Left ventricle myocardium superior (tissue), 1 donor: ENCODE data around the gene SYNPO. TPM values are rescaled to one million over a fixed set of nuclear protein-coding genes. Genes with fewer than 3 reads are reported as not detected.
A peak's percentile ranks its signal among the peaks of the same experiment; 100 is the strongest.

ENCODE experiments used
- ATAC-seq: fragments of 200-7000 bp; cut with Tn5 transposase; one replicate; pipeline ENCODE4 v1.9.1; 2020; ENCODE audit warnings: mild to moderate bottlenecking, moderate library complexity
- DNase-seq: peaks from one replicate; pipeline ENCODE4 v3.0.0-alpha.2; 2020
- intact Hi-C: fragments of 100-400 bp; cut with micrococcal nuclease; formaldehyde crosslinking; loops from one replicate; pipeline ENCODE4 v1.11.0; 2022
- total RNA-seq: library from RNA; stranded (reverse); fragmentation: NEBNext Ultra II Directional; extraction: Animal tissue kit (Norgen Biotek cat#: 25700); gene quantifications from one replicate; pipeline ENCODE4 v1.2.1, GENCODE V29; 2021
- donor health status: DM: no; HTN: yes; CAD: no; lungs with severe emphysema.

SYNPO gene
- total RNA-seq, 1 donor from 2014 or later = 675 TPM

GRCh38 chr5:150623152-150623877 lies 17.1 kb upstream of the SYNPO start:
- ATAC-seq = no peak
- intact Hi-C loops = no loop called here
- DNase-seq = no peak

GRCh38 chr5:150623878-150624216 lies 16.6 kb upstream of the SYNPO start:
- DNase-seq (no peak), ATAC-seq (no peak)
- intact Hi-C loops = no loop called here

- ATAC-seq (peak; percentile 34), DNase-seq (peak; percentile 69)
- intact Hi-C loops = no loop called here
Observed at GRCh38 chr5:150624334-150625163, 15.9 kb upstream of the SYNPO start.

GRCh38 chr5:150625164-150625535 lies 15.3 kb upstream of the SYNPO start:
- peak; percentile 61 for ATAC-seq
- DNase-seq = peak; percentile 80
- intact Hi-C loops = no loop called here

GRCh38 chr5:150625831-150626746 lies 14.4 kb upstream of the SYNPO start:
- DNase-seq = no peak
- peak; percentile 2 for ATAC-seq
- intact Hi-C loops = no loop called here

- intact Hi-C loops = no loop called here
- ATAC-seq (peak; percentile 21), DNase-seq (peak; percentile 64)
Observed at GRCh38 chr5:150626853-150627276, 13.6 kb upstream of the SYNPO start.

GRCh38 chr5:150627731-150628545 lies 12.5 kb upstream of the SYNPO start:
- DNase-seq = no peak
- no peak for ATAC-seq
- intact Hi-C loops = no loop called here

GRCh38 chr5:150628936-150629485 lies 11.4 kb upstream of the SYNPO start:
- DNase-seq = no peak
- no peak for ATAC-seq

GRCh38 chr5:150630016-150630415 lies 10.4 kb upstream of the SYNPO start:
- ATAC-seq (no peak), DNase-seq (peak; percentile 61)
- intact Hi-C loops = no loop called here

More at GRCh38 chr5:150628936-150629485, 11.4 kb upstream of the SYNPO start:
- intact Hi-C loops = no loop called here

- DNase-seq (peak; percentile 90), ATAC-seq (peak; percentile 80)
- intact Hi-C loops = no loop called here
Observed at GRCh38 chr5:150630461-150631325, 9.8 kb upstream of the SYNPO start.

GRCh38 chr5:150631326-150631701 lies 9.1 kb upstream of the SYNPO start:
- no peak for ATAC-seq
- DNase-seq = no peak
- intact Hi-C loops = no loop called here

GRCh38 chr5:150632305-150633160 lies 7.9 kb upstream of the SYNPO start:
- no peak for DNase-seq
- ATAC-seq = peak; percentile 58
- intact Hi-C loops = no loop called here

GRCh38 chr5:150633429-150633828 lies 7.0 kb upstream of the SYNPO start:
- DNase-seq = no peak
- intact Hi-C loops = no loop called here
- ATAC-seq = no peak

GRCh38 chr5:150636391-150637244 lies 3.8 kb upstream of the SYNPO start:
- DNase-seq (peak; percentile 78), ATAC-seq (no peak)
- intact Hi-C loops = no loop called here

GRCh38 chr5:150637245-150638052 lies 3.0 kb upstream of the SYNPO start:
- DNase-seq = no peak
- ATAC-seq = no peak
- intact Hi-C loops = no loop called here
